ENCODE measurements around the gene MRPL51. TPM values are rescaled to one million over a fixed set of nuclear protein-coding genes. Genes with fewer than 3 reads are reported as not detected.
"Not testable (repeated sequence)": the region's sequence is repeated elsewhere in the genome, so short reads cannot be mapped to it uniquely, and the experiment has no call there.

The MRPL51 gene
- total RNA-seq, 1 donor from 2014 or later = 170 TPM

DNA sequence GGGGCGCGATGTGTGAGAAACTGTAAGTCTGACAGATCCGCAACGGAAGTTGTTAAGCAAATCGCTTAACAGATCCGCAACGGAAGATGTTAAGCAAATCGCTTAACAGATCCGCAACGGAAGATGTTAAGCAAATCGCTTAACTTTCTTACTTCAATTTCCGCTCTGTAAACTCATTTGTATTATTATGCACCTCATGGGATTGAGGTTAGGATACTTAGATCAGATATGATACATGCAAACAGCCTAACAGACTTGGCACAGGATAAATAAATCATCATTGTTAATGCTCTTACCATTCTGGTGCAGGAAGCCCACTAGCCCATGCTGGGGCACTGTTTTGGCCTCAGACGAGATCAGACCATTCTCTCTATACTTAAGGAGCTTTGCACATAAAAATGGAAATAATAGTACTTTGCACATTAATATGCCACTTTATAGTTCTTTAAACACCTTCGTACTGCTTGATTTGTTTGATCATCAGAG is 1.2 kb upstream of the MRPL51 start:
- Mint-ChIP-seq H3K4me3 (ENCODE audit: unreplicated experiment) (peak overlapping the region; percentile 95), H3K36me3 (ENCODE audit: low read depth) (peaks cover 8% of the 10 kb centered on the region), H3K9me3 (ENCODE audit: low read depth) (no peaks in the 10 kb centered on the region), H3K4me1 (ENCODE audit: low read depth) (peaks cover 24% of the 10 kb centered on the region), H3K27me3 (ENCODE audit: low read depth) (no peaks in the 10 kb centered on the region), H3K27ac (ENCODE audit: unreplicated experiment) (peak overlapping the region; percentile 96)
- TF ChIP-seq, protein P1, sequence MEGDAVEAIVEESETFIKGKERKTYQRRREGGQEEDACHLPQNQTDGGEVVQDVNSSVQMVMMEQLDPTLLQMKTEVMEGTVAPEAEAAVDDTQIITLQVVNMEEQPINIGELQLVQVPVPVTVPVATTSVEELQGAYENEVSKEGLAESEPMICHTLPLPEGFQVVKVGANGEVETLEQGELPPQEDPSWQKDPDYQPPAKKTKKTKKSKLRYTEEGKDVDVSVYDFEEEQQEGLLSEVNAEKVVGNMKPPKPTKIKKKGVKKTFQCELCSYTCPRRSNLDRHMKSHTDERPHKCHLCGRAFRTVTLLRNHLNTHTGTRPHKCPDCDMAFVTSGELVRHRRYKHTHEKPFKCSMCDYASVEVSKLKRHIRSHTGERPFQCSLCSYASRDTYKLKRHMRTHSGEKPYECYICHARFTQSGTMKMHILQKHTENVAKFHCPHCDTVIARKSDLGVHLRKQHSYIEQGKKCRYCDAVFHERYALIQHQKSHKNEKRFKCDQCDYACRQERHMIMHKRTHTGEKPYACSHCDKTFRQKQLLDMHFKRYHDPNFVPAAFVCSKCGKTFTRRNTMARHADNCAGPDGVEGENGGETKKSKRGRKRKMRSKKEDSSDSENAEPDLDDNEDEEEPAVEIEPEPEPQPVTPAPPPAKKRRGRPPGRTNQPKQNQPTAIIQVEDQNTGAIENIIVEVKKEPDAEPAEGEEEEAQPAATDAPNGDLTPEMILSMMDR (IDR thresholded peaks at IDR 0.05) = peak; percentile 51
- DNase-seq (ENCODE audit: low spot score) = no peak

DNA sequence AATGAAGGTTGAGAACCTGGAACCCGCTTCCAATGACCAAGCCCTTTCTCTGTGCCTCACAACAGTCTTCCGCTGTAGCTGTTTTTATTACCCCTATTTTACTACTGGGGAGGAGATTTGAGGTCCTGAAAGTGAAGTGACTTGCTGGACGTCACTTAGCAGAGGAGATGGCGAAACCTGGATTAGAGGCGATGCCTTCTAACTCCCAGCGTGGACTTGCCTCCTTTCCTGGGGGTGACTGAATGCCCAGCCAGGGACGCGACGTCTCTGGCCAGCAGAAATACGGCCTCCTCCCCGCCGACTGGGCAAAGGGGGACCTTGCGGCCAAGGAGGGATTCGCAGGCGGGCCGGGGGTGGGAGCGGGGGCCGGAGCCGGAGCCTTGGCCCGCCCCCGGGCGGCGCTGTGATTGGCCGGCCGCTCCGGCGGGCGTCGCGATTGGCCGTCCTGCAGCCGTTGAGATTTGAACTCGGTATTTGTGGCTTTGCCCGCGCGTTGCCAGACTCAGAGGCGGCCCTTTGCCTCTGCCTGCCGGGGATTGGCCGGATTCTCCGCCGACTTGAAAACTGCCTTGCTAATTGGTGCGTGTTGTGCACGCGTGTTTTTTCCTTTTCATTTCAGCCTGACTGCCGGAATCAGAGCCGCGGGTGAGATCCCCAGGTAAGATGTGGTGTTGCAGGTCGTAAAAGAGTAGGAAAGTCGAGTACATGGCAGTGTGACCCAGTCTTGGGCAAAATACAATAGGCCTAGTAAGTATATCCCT is 615 bp upstream of the MRPL51 start, which contains the start of gene NCAPD2:
TSS of gene NCAPD2 (plus strand) at position 606 of the 761 bp plus-strand sequence. CDS start 997 bp downstream, outside the sequence.
- TF ChIP-seq, protein P1 (IDR thresholded peaks at IDR 0.05) = peak; percentile 45
- Mint-ChIP-seq H3K4me3 (ENCODE audit: unreplicated experiment) (peak within 1 kb of the TSS; percentile 95), H3K27me3 (ENCODE audit: low read depth) (no peaks in the 10 kb centered on the region), H3K4me1 (ENCODE audit: low read depth) (peaks cover 24% of the 10 kb centered on the region), H3K36me3 (ENCODE audit: low read depth) (peaks cover 8% of the 10 kb centered on the region), H3K9me3 (ENCODE audit: low read depth) (no peaks in the 10 kb centered on the region), H3K27ac (ENCODE audit: unreplicated experiment) (peak within 1 kb of the TSS; percentile 99)
- DNase-seq (ENCODE audit: low spot score) = peak; percentile 97

DNA sequence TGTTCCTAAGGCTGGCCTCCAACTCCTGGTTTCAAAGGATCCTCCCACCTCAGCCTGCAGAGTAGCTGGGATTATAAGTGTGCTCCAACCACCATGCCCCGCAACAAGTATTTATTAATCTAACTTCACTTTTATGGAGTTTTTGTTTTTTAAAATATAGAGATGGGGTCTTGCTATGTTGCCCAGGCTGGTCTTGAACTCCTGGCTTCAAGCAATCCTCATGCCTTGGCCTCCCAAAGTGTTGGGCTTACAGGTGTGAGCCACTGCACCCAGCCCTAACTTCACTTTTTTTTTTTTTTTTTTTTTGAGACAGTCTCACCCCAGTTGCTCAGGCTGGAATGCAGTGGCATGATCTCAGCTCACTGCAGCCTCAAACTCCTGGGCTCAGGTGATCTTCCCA is 2.4 kb downstream of the MRPL51 start:
- not testable (repeated sequence) for H3K27ac Mint-ChIP-seq (ENCODE audit: unreplicated experiment); H3K36me3 Mint-ChIP-seq (ENCODE audit: low read depth); H3K4me3 Mint-ChIP-seq (ENCODE audit: unreplicated experiment); H3K27me3 Mint-ChIP-seq (ENCODE audit: low read depth); H3K9me3 Mint-ChIP-seq (ENCODE audit: low read depth); DNase-seq (ENCODE audit: low spot score)
- H3K4me1 Mint-ChIP-seq (ENCODE audit: low read depth) = peaks cover 24% of the 10 kb centered on the region

DNA sequence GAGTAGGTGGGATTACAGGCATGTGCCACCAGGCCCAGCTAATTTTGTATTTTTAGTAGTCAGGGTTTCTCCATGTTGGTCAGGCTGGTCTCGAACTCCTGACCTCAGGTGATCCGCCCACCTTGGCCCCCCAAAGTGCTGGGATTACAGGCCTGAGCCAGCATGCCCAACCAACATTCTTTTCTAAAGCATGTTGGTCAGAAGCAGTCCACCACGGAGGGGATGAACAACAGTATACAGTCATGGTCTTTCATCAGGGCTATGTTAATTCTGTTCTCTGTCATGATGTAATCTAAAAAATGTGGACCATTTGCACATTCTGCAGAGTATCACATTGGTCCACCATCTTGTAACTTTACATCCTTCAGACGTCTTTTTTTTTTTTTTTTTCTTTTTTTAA is 3.6 kb downstream of the MRPL51 start:
- H3K27me3 Mint-ChIP-seq (ENCODE audit: low read depth) = no peaks in the 10 kb centered on the region
- no peak overlapping the region for H3K27ac Mint-ChIP-seq (ENCODE audit: unreplicated experiment)
- TF ChIP-seq, protein P1 (IDR thresholded peaks at IDR 0.05) = no peak
- peaks cover 13% of the 10 kb centered on the region for H3K4me1 Mint-ChIP-seq (ENCODE audit: low read depth)
- no peaks in the 10 kb centered on the region for H3K9me3 Mint-ChIP-seq (ENCODE audit: low read depth)
- H3K36me3 Mint-ChIP-seq (ENCODE audit: low read depth) = peaks cover 1% of the 10 kb centered on the region
- DNase-seq (ENCODE audit: low spot score) = no peak
- H3K4me3 Mint-ChIP-seq (ENCODE audit: unreplicated experiment) = no peak overlapping the region

DNA sequence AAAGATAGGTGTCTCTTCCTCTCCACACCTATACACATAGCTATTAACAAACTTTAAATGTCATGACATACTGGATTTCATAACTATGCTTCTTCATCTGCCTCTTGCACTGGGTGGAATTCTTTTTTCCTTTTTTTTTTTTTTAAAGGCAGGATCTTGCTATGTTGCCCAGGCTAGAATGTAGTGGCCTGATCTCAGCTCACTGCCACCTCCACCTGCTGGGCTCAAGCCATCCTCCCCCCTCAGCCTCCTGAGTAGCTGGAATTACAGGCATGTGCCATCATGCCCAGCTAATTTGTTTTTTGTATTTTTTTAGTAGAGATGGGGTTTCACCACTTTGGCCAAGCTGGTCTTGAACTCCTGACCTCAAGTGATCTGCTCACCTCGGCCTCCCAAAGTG is 4.8 kb downstream of the MRPL51 start:
- TF ChIP-seq, protein P1 (IDR thresholded peaks at IDR 0.05) = no peak
- DNase-seq (ENCODE audit: low spot score) = no peak
- H3K9me3 Mint-ChIP-seq (ENCODE audit: low read depth) = no peaks in the 10 kb centered on the region
- no peak overlapping the region for H3K4me3 Mint-ChIP-seq (ENCODE audit: unreplicated experiment)
- peaks cover 1% of the 10 kb centered on the region for H3K36me3 Mint-ChIP-seq (ENCODE audit: low read depth)
- no peaks in the 10 kb centered on the region for H3K27me3 Mint-ChIP-seq (ENCODE audit: low read depth)
- peaks cover 10% of the 10 kb centered on the region for H3K4me1 Mint-ChIP-seq (ENCODE audit: low read depth)
- H3K27ac Mint-ChIP-seq (ENCODE audit: unreplicated experiment) = no peak overlapping the region

All from chondrocyte (in vitro differentiated cells).